Epithelial cell of proximal tubule (primary cell): ENCODE results near the gene ATF6B. TPM values are rescaled to one million over a fixed set of nuclear protein-coding genes. Genes with fewer than 3 reads are reported as not detected.
"Not testable (repeated sequence)": the region's sequence is repeated elsewhere in the genome, so short reads cannot be mapped to it uniquely, and the experiment has no call there.

Source experiments
- DNase-seq: peaks from one replicate; pipeline ENCODE4 v3.0.0-alpha.2; 2011; ENCODE audit warnings: low read depth
- H3K4me3 ChIP-seq: 2 replicates; pipeline ENCODE4 v1.5.1; 2011; ENCODE audit warnings: low read depth, mild to moderate bottlenecking, low read length
- total RNA-seq: library from RNA; depleted of rRNA; stranded (reverse); fragments of >200 nt; gene quantifications from 2 replicates; pipeline ENCODE4 v1.2.3, GENCODE V29; 2015
- TF ChIP-seq, protein P1 (sequence below): conservative IDR thresholded peaks from 2 replicates; pipeline ENCODE4 v1.5.1; 2012; ENCODE audit warnings: low read depth, mild to moderate bottlenecking, low read length

Gene ATF6B
- total RNA-seq, 1 donor from 2014 or later: 23.2 TPM

DNA sequence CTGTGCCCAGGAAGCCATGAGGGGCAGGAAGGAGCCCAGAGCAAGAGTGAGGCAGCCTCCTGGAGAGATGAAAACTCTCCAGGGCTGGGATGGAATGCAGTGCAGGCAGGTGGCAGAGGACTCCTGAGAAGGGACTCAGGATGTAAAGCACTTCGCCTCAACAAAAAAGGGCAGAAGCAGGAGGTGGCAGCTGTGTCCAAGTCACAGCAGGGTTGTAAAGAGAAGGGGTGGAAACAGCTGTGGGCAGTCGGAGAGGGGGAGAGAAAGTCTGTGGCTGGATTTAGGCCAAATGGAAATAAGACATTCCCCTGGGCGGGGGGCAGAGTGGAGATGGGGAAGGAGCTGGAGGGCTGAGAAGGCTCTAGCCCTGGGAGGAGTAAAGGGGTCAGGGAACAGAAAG is 54.9 kb downstream of the ATF6B start:
- DNase-seq: no peak
- TF ChIP-seq, protein P1, sequence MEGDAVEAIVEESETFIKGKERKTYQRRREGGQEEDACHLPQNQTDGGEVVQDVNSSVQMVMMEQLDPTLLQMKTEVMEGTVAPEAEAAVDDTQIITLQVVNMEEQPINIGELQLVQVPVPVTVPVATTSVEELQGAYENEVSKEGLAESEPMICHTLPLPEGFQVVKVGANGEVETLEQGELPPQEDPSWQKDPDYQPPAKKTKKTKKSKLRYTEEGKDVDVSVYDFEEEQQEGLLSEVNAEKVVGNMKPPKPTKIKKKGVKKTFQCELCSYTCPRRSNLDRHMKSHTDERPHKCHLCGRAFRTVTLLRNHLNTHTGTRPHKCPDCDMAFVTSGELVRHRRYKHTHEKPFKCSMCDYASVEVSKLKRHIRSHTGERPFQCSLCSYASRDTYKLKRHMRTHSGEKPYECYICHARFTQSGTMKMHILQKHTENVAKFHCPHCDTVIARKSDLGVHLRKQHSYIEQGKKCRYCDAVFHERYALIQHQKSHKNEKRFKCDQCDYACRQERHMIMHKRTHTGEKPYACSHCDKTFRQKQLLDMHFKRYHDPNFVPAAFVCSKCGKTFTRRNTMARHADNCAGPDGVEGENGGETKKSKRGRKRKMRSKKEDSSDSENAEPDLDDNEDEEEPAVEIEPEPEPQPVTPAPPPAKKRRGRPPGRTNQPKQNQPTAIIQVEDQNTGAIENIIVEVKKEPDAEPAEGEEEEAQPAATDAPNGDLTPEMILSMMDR: no peak

DNA sequence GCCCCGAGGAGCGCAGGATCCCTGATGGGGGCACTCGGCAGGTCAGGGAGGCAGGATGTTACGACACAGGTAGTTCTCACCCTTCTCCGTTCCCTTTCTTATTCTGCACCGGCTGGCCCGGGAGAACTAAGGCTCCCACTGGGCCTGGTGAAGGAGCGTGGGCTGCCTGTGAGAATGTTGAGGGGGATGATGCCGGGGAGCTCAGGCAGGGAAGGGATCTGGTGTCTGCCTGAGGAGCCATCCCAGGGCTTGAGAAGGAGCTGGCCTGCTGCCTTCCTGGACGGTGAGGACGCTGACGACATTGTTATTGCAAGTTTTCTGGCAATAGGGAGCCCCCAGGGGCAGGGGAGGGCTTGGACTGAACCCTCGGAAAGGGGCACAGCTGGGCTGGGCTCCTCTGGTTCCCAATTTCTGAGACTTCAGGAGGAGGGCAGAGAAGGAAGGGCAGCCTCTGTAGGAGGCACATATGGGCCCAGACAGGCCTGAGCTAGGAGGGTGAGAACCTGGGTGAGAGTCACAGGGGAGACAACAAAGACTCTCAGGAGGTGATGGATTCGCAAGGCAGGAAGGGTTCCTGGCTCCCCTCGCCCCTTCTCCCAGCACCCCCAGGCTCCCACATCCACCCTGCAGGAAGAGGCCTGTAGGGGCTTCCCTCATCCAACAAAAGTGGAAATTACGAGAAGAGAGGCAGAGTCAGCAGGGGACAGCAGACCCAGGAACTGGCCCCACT is 57.1 kb downstream of the ATF6B start:
- TF ChIP-seq, protein P1: no peak

More for the DNA sequence above, 54.9 kb downstream of the ATF6B start:
- H3K4me3 ChIP-seq: no peak overlapping the region

DNA sequence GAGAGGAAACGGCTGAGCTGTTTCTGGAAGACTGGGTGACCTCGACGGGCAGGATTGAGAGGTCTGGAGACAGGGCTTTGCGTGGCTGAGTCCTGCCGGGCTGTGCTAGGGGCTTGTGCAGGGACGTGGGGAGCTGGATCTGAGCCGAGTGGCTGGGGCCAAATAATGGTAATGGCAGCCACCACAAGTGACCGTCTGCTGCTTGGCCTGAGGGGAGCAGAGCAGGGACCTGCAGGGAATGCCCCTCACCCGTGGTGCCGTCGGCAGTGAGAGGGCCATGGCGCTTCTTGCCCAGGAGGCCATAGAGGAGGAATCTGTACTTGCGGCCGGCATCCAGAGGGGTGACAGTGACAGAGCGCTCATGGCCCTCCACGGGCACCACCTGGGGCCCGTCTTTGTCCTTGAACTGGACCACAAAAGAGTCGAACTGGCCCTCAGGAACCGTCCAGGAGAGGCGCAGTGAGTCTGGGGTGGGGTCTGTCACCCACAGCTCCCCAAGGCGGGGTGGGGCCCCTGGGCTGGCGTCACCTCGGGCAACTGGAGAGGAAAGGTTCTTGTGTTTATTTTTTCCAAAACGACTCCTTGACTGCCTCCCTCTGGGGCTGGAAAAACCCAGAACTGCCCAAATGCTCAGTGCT is 58.0 kb downstream of the ATF6B start:
- TF ChIP-seq, protein P1: no peak
- H3K4me3 ChIP-seq: no peak overlapping the region
- DNase-seq: no peak

More for the DNA sequence above, 57.1 kb downstream of the ATF6B start:
- DNase-seq: no peak
- H3K4me3 ChIP-seq: no peak overlapping the region

DNA sequence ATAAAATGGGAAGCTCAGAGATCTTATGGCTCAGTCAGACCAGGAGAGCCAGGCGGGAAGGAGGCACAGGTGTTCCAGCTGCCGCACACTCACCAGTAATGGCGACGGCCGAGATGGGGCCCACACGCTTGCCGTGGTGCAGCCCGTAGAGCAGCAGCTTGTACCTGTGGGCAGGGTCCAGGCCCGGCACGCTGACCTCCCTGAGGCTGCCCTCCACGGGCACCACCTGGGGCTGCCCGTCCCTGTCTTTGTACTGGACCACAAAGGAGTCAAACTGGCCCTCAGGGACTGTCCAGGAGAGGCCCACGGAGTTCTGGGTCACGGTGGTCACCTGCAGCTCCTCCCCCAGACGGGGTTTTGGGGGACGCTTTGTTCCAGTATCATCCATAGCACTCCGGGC is 58.6 kb downstream of the ATF6B start:
- TF ChIP-seq, protein P1: no peak
- no peak for DNase-seq
- H3K4me3 ChIP-seq: no peak overlapping the region

DNA sequence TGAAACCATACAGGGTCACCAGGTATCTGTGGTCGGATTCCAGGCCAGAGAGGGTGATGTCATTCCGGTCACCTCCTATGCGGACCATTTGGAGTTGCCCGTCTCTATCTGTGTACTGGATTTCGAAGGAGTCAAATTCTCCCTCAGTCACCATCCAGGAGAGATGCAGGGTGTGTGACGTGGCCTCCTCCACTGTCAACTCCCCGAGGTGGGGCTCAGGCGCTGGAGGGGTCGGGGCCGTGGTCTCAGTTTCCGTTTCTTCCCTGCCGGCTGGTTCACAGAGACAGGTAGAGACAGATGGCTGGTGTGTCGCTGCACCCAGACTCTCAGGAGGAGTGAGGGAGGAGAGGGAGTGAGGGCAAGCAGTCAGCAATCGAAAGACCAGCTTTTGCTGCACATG is 59.2 kb downstream of the ATF6B start:
- no peak for DNase-seq
- H3K4me3 ChIP-seq: no peak overlapping the region
- TF ChIP-seq, protein P1: no peak

DNA sequence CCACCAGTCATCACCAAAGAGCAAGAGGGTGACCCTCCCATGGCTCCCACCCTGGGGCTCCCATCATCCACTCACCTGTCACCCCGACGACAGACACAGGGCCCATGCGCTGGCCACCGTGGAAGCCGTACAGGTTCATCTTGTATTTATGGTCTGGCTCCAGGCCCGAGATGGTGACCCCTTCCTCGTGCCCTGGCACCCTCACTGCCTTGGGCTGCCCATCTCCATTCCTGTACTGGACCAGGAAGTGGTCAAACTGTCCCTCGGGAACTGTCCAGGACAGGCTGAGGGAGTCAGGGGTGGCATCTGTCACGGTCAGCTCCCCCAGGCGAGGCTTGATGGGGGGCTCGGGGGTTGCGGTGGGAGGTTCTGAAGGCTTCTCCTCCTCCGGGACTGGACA is 59.7 kb downstream of the ATF6B start:
- H3K4me3 ChIP-seq, DNase-seq: not testable (repeated sequence)

DNA sequence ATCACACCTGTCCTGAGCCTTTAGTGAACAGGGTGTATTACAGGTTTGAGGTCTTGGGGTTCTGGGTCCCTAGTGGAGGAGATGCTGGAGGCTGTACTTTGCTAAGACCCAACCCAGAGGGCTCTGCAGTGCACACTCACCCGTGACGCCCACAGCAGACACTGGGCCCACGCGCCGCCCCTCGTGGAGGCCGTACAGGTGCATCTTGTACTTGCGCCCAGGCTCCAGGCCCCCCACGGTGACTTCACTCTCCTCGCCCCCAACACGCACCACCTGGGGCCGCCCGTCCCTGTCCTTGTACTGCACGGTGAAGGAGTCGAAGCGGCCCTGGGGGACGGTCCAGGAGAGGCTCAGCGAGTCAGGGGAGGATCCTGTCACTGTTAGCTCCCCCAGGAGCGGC is 60.5 kb downstream of the ATF6B start:
- not testable (repeated sequence) for DNase-seq

More for the DNA sequence above, 60.5 kb downstream of the ATF6B start:
- not testable (repeated sequence) for H3K4me3 ChIP-seq

Other genes with a start within 250 kb of the ATF6B start
- 12.4 and 24.0 TPM in 2 replicates for gene SLC44A4, start 249.2 kb downstream of the ATF6B start, total RNA-seq
- gene EHMT2, start 230.5 kb downstream of the ATF6B start, total RNA-seq: 44.0 and 54.6 TPM in 2 replicates
- gene ZBTB12, start 226.2 kb downstream of the ATF6B start, total RNA-seq: 1.5 TPM in 2 replicates
- gene C2, start 200.5 kb downstream of the ATF6B start, total RNA-seq: not detected in 2 replicates
- gene CFB, start 182.2 kb downstream of the ATF6B start, total RNA-seq: 0.81 and 2.2 TPM in 2 replicates
- gene NELFE, start 169.3 kb downstream of the ATF6B start, total RNA-seq: 113 and 132 TPM in 2 replicates
- 42.0 and 51.9 TPM in 2 replicates for gene SKIC2, start 169.1 kb downstream of the ATF6B start, total RNA-seq
- gene DXO, start 156.1 kb downstream of the ATF6B start, total RNA-seq: 20.0 and 20.9 TPM in 2 replicates
- gene C4A, start 146.2 kb downstream of the ATF6B start, total RNA-seq: 1.0 and 1.6 TPM in 2 replicates
- gene C4B, start 113.5 kb downstream of the ATF6B start, total RNA-seq: 1.1 and 1.2 TPM in 2 replicates
- not detected in 2 replicates for gene CYP21A2, start 89.8 kb downstream of the ATF6B start, total RNA-seq
- 0.23 TPM in 1 of 2 replicates, not detected in the other for gene TNXB, start 18.9 kb downstream of the ATF6B start, total RNA-seq
- gene FKBPL, start 2.0 kb upstream of the ATF6B start, total RNA-seq: 2.5 and 7.2 TPM in 2 replicates
- gene PRRT1, start 23.7 kb upstream of the ATF6B start, total RNA-seq: not detected in 2 replicates
- gene PPT2, start 25.9 kb upstream of the ATF6B start, total RNA-seq: 23.2 and 39.4 TPM in 2 replicates
- 3.1 and 6.5 TPM in 2 replicates for gene EGFL8, start 36.3 kb upstream of the ATF6B start, total RNA-seq
- gene AGPAT1, start 47.8 kb upstream of the ATF6B start, total RNA-seq: 57.1 and 72.2 TPM in 2 replicates
- gene RNF5, start 50.2 kb upstream of the ATF6B start, total RNA-seq: 66.6 and 79.9 TPM in 2 replicates
- 0.80 and 1.4 TPM in 2 replicates for gene AGER, start 56.0 kb upstream of the ATF6B start, total RNA-seq
- 38.3 and 44.5 TPM in 2 replicates for gene PBX2, start 62.0 kb upstream of the ATF6B start, total RNA-seq
- gene GPSM3, start 64.4 kb upstream of the ATF6B start, total RNA-seq: 15.7 and 17.8 TPM in 2 replicates
- 2.0 and 3.3 TPM in 2 replicates for gene NOTCH4, start 95.8 kb upstream of the ATF6B start, total RNA-seq
- not detected in 2 replicates for gene TSBP1, start 243.7 kb upstream of the ATF6B start, total RNA-seq